ENCODE measurements around the gene PPP3R1. TPM values are rescaled to one million over a fixed set of nuclear protein-coding genes. Genes with fewer than 3 reads are reported as not detected.

Gene PPP3R1, protein sequence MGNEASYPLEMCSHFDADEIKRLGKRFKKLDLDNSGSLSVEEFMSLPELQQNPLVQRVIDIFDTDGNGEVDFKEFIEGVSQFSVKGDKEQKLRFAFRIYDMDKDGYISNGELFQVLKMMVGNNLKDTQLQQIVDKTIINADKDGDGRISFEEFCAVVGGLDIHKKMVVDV
- 36.6 and 41.7 TPM in 2 replicates for total RNA-seq (2014; rRNA removed; shearing (Covaris generic))

DNA sequence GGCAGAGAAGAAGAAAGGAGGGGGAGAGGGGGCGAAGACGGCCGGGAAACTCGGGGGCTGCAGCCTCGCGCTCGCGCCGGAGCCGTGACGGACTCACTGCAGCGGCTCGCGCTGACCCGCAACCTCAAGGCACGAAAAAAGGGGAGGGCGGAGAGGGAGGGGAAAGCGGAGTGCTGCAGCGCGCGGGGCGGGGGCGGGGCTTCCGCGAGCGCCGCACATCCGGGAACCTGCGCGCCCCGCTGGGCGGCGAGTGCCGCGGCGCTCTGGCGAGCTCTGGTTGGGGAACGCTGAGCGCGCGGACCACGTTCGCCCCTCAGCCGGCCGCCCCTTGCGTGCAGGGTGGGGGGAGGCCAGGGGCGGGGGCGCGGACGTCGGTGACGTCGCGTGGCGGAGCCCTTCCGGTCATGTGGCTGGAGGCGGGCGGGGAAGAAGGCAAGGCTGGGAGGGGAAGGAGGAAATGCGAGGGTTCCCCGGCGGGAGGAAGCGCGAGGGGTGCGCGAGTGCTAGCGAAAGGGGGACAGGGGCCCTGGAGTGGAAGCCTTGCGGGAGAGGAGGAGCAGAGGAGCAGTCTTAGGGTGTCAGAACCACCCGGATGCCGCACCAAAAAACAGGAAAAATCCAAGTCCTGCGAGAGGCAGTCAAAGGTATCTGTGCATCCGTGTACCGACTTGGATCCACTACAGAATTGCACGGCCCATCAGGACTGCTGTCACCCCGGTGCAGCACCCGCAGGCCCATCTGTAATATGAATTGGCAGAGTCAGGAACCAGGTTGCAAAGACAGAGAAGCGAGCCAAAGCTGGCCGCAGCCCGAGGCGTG lies at the start of gene PPP3R1:
TSS of gene PPP3R1 (minus strand) at position 133 of the 819 bp plus-strand sequence. CDS start 405 bp downstream, outside the sequence.
- in situ Hi-C loops (cut with HindIII; ENCODE audit: low sequenced_read_pairs): no loop called here
- DNase-seq (ENCODE audit: low spot score): peak; percentile 96

DNA sequence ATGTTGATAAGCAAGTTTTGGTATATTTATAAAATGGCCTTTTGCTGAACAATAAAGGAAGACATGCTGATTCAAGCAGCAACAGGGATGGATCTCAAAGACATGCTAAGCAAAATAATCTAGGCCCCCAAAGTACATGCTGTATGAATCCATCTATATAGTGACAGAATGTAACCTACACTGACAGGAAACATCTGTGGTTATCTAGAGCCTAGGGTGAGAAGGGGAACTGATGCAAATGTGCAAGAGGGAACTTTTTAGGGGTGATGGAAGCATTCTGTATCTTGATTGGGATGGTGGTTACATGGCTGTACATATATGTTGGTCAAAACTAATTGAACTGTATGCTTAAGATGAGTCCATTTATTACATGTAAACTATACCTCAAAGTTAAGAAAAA lies 43.2 kb upstream of the PPP3R1 start:
- in situ Hi-C loops (cut with HindIII; ENCODE audit: low sequenced_read_pairs): no loop called here
- no peak for DNase-seq (ENCODE audit: low spot score)

DNA sequence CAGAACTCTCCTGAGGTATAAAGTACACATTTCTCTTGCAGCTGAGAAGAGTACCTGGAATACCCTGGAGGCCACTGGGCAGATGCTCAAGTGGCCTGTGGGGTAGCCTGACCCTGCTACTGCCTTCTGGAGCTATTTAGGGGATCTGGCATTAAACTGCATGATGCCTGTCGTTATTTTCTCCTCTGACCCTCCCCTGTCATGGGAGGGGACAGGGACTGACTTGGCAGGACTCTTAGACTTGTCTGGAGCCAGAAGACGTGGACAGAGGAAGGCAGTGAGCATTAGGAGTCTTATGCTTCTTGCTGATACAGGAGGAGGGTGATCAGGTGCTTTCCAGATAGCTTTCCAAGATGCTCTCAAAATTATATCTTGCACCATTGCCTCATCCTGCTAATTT lies 42.6 kb upstream of the PPP3R1 start:
- in situ Hi-C loops (cut with HindIII; ENCODE audit: low sequenced_read_pairs): no loop called here

DNA sequence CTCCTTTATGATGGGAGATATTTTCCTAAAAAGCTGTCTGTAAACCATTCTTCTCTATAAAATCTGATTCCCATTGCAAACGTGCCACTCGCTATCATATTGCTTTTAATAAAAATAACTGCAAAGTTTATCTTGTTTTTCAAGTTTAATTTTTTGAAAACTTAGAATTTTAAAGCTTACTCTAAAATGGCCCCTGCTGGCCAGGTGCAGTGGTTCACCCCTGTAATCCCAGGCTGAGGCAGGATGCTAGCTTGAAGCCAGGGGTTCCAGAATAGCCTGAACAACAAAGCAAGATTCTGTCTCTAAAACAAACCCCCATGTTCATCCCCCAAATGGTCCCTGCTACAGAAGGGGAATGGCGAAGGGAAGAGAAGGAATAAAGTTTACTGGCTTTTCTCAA lies 41.9 kb upstream of the PPP3R1 start:
- in situ Hi-C loops (cut with HindIII; ENCODE audit: low sequenced_read_pairs): no loop called here

More for the DNA sequence above, 42.6 kb upstream of the PPP3R1 start:
- DNase-seq (ENCODE audit: low spot score): no peak

DNA sequence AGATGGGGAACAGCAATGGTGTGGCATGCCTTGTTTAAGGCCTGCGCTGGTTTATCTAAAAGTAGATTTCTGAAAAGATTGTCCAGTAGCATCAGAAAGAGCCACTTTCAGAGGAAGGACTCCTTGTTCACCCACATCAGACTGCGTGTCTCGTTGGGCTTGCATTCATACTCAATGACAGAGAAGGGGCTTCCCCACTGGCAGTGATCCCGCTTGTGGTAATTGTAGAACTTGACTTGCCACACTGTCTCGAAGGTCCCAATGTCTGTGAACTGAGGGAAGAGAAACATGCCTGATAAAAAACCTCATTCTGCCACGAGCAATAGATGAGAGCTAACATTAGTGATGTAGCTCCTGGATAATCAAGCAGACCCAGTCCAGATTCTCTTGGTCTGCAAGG lies 41.4 kb upstream of the PPP3R1 start:
- in situ Hi-C loops (cut with HindIII; ENCODE audit: low sequenced_read_pairs): no loop called here
- DNase-seq (ENCODE audit: low spot score): no peak

More for the DNA sequence above, 41.9 kb upstream of the PPP3R1 start:
- DNase-seq (ENCODE audit: low spot score): no peak

DNA sequence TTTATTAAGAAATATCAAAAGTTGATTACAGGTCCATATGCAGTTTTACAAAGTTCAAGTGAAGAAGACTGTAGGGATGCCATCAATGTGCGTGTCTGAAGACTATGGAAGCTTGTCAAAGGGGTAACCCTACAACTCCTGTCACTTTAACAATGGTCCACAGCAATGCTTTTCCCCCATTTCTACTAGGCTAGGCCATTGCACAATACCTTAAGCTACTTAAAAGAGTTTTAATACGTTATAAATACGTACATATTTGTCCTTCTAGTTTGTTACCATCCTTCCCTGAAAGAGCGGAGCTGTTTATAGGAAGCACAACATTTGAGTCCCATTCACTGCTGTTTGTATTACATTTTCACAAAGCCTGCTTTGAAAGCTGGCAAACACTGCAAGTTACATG lies 40.7 kb upstream of the PPP3R1 start:
- no peak for DNase-seq (ENCODE audit: low spot score)
- in situ Hi-C loops (cut with HindIII; ENCODE audit: low sequenced_read_pairs): no loop called here

DNA sequence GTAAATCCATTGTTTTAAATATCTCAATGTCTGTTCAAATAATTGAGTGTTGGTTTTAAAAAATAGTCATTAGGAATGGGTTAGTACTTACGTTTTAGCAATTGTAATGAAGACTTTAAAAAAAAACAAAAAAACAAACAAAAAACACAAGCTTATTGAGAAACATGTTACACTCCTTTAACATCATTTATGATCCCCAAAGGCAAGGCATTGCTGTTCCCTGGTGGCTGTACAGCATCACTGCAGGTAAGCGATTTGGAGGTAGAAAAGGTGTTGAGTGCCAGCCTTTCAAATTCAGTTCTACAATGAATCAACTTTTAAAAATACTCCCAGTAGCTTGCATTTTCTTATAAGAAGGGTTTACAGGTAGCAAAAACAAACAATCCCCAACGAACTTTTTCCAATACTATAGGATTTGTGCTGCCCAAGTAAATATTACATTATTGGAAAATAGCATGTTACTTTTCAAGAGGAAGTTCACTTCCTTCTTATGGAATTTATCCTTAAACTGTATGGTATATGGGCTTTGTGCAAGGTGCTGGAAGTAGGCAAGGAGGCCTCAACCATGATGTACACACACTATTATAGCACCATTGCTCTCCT lies 39.9 kb upstream of the PPP3R1 start:
- in situ Hi-C loops (cut with HindIII; ENCODE audit: low sequenced_read_pairs): no loop called here
- DNase-seq (ENCODE audit: low spot score): peak; percentile 60

DNA sequence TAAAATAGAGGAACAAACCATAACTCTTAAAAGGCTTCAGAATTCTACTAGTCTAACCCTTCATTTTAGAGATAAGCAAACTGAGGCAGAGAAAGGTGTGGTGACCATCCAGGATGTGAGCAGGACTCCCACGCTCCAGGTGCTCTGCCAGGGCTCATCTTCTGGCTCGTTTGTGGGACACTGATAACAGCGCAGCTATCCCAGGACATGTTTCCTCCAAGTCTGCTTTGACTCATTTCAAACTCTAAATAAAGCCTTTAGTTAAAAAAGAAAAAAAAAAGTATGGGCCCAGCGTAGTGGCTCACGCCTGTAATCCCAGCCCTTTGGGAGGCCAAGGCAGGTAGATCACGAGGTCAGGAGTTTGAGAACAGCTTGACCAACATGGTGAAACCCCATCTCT lies 39.0 kb upstream of the PPP3R1 start:
- no peak for DNase-seq (ENCODE audit: low spot score)
- in situ Hi-C loops (cut with HindIII; ENCODE audit: low sequenced_read_pairs): no loop called here

DNA sequence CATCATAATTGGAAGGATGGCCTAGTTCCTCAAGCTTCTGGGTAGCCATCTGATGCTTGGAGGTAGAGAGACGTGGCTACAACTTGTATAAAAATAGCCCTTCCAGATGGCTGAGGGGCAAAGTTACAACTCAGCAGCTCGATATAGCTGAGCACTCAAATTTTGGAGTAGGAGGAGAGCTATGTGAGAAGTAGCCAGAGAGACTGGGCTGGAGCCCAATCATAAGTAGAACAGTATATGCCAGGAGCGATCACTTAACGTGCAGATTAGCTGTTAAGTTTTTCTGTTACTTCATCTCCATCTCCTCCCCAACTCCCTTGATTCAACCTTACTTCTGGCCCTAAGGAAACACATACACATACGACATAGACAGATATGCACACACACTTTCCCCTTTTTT lies 38.6 kb upstream of the PPP3R1 start:
- in situ Hi-C loops (cut with HindIII; ENCODE audit: low sequenced_read_pairs): no loop called here
- peak; percentile 75 for DNase-seq (ENCODE audit: low spot score)

DNA sequence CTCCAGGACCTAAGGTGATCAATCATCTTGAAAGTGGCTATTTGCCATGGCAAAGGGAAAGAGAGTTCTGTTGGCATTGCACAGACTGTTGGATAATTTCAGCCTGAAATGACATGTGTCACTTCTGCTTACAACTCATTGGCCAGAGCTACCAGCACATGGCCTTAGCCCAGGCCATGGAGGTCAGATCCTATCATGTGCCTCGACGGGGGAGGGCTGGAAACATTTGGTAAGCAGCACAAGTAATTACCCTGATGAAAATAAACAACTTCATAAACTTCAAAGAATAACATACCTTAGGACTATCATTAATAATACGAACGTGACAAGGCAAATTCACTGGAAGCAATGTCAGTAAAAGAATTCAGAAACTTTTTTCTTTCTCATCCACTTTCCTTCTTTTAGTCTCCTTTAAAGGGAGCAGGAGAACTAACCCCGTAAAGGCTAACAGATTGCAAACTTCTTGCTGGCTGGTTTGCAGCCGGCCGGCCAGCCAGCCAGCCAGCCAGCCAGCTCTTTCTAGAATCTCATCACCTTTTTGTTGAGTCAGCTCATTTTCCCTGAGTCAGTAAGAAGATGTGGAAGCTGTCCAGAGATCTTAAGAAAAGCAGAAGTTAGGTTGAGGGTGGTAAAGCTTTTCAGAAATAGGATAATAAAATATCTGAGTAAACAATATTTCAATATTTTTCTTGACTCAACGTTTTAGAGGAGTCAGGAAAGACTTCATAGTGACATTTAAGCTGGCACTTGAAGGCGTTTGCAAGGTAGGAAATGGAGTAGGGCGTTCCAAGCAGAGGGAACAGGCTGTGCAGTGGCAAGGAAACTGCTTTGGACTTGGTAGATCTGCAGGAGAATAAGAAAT lies 35.5 kb upstream of the PPP3R1 start:
- DNase-seq (ENCODE audit: low spot score): peak; percentile 54

DNA sequence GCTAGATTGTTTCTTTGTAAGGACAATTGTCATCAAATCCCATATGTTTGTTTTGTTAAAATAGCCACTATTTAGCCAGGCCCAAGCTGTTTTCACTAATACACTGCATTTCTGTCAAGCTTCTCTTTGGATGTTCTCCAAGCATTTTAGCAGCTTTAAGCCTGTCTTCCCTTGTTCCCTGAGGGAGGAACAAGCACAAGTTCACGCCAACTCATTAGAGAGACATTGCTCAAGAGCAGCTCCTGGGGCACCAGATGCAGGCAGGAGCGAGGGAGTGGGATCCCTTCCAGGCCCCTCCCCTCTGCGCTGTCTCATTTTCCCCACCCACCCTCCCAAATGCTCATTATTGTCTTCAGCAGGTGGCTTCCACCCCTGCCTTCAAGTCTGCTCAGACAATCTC lies 32.6 kb upstream of the PPP3R1 start:
- peak; percentile 25 for DNase-seq (ENCODE audit: low spot score)
- in situ Hi-C loops (cut with HindIII; ENCODE audit: low sequenced_read_pairs): loop anchor here (10.0 kb wide), 1 partner anchor 160 kb away; no protein-coding TSS in a partner anchor

More for the DNA sequence above, 35.5 kb upstream of the PPP3R1 start:
- in situ Hi-C loops (cut with HindIII; ENCODE audit: low sequenced_read_pairs): loop anchor here (10.0 kb wide), 1 partner anchor 163 kb away; no protein-coding TSS in a partner anchor

DNA sequence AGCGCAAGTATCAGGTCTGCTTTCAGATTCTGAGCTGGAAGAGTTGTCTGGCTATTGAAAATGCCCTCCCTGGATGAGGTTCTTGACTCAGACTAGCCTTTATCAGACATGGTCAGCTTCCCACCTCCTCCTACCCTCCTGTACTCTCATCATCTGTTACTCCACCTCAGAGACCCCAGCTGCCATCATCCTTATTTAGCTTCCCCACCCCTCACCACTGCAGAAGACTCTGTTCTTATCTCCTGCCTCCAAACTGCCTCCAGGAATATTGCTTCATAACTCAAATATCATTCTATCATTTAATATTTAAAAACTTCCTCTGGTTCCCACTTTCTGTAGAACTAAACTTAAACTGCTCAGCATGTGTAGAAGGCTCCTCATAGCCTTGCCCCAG lies 31.1 kb upstream of the PPP3R1 start:
- DNase-seq (ENCODE audit: low spot score): no peak
- in situ Hi-C loops (cut with HindIII; ENCODE audit: low sequenced_read_pairs): loop anchor here (10.0 kb wide), 1 partner anchor 159 kb away; no protein-coding TSS in a partner anchor

DNA sequence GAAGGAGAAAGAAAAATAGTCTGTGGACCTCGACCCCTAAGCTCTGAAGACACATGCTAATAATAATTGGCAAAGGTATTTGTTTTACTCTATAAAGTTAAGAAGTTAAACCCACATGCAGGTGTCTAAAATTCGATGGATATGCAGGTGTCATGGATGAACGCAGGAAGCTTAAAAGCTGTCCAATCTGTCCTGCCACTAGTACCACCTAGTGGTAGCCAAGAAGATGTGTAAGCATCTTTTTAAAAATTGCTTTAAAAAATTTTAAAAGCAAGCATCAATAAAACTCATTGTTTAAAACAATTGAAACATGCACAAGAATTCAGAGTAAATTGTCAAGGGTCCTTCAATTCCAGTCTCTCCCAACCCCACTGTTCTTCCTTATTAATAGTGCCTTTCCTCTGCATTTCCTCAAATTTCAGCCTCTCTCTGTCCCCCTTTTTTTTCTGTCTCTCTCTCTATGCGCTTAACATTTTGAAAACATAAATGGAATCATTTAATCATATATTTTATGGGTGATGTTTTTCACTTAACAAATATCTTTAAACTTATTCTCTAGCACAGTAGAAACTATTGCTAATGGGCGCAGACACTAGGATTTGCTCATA lies 30.6 kb upstream of the PPP3R1 start:
- DNase-seq (ENCODE audit: low spot score): peak; percentile 70
- in situ Hi-C loops (cut with HindIII; ENCODE audit: low sequenced_read_pairs): loop anchor here (10.0 kb wide), 1 partner anchor 158 kb away; no protein-coding TSS in a partner anchor

DNA sequence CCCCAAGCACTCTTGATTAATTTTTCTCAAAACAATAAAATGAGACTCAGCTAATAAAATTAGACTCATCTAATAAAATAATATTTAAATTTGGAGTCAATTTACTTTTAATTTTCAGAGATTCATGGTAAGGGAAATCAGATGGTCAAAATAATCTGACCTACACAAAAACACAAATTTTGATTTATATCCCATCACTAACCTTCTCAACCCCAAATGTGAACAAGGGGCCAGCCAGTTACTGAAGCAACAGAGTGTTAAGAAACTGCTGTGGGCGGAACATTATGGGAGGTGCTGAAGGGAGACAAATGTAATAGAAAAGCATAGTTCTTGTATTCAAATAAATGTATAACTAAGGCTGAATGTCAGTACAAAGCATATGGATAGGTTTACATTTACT lies 28.5 kb upstream of the PPP3R1 start:
- no peak for DNase-seq (ENCODE audit: low spot score)
- in situ Hi-C loops (cut with HindIII; ENCODE audit: low sequenced_read_pairs): loop anchor here (10.0 kb wide), 1 partner anchor 156 kb away; no protein-coding TSS in a partner anchor

DNA sequence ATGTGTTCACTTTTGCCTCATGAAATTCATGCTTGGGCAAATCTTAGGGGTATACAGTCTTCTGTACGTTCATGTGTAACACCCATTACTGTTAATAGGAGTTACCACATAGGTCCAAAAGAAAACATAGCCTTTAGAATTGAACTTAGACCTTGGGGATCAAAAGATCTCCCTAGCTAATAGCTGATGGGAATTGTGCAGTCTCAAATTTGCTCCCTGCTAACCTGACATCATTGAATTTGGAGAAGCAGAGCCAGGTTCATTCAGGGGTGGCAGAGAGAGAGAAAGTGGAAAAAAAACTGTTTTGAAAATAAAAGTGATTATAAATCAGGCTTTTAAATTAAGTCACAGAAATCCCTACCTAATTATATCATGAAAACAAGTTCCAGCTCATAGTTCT lies 28.0 kb upstream of the PPP3R1 start:
- DNase-seq (ENCODE audit: low spot score): no peak
- in situ Hi-C loops (cut with HindIII; ENCODE audit: low sequenced_read_pairs): loop anchor here (10.0 kb wide), 1 partner anchor 156 kb away; no protein-coding TSS in a partner anchor

DNA sequence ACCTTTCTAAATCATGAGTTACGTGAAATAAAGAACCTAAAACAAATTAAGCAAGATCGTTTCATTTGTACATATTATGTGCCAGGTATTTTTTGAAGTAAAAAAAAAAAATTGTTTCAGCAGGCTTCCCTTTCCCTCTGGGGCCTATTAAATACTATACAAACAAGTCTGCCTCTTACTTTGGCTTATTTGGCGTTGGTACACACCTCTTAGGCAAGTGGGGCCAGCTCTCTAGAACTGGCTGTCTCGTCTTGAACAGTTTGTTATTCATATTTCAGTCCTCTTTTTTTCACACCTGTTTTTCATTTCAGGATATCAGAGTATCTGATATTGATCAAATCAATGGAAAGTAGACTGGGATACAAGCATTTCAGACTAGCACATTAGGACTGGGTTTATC lies 27.4 kb upstream of the PPP3R1 start:
- in situ Hi-C loops (cut with HindIII; ENCODE audit: low sequenced_read_pairs): loop anchor here (10.0 kb wide), 1 partner anchor 155 kb away; no protein-coding TSS in a partner anchor
- no peak for DNase-seq (ENCODE audit: low spot score)

DNA sequence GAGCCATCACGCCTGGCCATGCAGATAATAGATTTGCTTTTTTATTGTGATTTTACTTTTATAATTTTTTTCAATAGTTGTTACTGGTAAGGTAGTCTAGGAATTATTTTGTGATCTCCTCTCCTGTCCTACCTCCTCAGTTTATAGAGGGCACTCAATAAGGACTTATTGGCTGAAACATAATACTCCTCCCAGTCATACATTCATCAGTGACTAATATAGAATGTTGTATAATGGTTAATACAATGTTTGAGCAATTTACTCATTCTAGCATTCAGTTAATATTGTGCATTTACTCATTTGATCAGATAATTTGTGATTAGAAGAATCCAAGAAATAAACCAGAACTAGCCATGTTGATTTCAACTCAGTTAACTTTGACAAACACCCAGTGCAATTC lies 25.8 kb upstream of the PPP3R1 start:
- in situ Hi-C loops (cut with HindIII; ENCODE audit: low sequenced_read_pairs): no loop called here
- DNase-seq (ENCODE audit: low spot score): no peak

DNA sequence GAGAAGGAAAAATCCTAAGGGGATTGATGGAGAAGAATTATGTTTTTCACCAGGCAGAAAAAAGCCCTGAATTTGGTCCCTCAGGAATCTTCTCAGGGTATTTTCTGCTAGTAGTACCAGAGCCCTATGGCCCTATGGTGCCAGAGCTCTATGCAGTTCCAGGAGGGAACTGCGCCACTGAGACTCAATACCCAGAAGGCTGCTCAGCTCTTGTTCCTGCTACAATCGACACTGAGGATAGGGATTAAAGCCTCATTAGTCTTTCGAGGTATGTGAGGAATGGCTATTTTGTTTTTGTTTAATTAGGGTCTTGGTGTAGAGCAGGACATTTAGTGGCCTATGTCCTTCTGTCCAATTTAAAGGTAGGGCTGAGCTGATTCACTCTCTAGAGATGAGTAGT lies 21.7 kb upstream of the PPP3R1 start:
- in situ Hi-C loops (cut with HindIII; ENCODE audit: low sequenced_read_pairs): no loop called here
- DNase-seq (ENCODE audit: low spot score): no peak
